ENCODE measurements around the gene SECTM1. TPM values are rescaled to one million over a fixed set of nuclear protein-coding genes. Genes with fewer than 3 reads are reported as not detected.
A peak's percentile ranks its signal among the peaks of the same experiment; 100 is the strongest.

SECTM1 gene
- total and polyA plus RNA-seq, 9 of the 15 experiments (the other 6 are each of a cell fraction or from before 2014, with no cell fraction given), result 0.11 to 0.46 (median 0.18) TPM; not detected in 6

DNA sequence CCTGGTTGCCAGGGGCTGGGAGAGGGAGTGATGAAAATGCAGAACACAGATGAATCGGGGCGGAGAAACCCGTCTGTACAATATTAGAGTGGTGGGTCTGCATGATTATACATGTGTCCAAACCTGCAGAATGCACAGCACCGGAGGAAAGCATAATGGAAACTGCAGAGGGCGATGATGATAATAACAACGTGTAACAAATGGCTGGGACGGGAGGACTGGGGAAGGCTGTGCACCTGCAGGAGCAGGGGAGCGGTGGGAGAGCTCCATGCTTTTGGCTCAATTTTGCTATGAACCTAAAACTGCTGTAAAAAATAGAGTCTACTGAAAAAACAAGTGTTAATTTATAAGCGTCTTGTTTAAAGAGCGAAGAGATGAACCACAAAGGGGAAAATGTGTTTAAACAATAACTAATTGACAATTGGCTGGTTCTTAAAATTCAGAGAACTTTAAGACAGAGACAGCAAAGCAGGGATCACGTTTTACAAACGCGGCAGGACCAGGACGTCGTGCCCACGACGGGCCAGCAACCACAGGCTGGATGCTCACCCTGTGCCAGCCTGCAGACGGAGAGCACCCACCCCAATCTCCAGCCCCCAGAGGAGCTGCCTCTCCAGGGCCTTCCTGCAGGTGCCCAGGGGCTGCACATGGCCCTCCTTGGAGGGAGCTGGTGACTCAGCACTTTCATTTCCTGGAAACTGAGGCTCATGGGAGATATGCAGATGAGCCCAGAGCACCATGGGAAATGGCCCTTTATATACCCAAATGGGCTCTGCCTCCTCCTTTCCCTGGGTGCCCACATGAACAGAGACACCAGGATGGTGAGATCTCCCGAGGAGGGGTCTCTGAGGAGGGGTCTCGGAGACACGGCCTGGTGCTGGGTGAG, 25.1 kb upstream of the SECTM1 start, which contains the start of gene TEX19 (continued):
- TF ChIP-seq, protein P1, sequence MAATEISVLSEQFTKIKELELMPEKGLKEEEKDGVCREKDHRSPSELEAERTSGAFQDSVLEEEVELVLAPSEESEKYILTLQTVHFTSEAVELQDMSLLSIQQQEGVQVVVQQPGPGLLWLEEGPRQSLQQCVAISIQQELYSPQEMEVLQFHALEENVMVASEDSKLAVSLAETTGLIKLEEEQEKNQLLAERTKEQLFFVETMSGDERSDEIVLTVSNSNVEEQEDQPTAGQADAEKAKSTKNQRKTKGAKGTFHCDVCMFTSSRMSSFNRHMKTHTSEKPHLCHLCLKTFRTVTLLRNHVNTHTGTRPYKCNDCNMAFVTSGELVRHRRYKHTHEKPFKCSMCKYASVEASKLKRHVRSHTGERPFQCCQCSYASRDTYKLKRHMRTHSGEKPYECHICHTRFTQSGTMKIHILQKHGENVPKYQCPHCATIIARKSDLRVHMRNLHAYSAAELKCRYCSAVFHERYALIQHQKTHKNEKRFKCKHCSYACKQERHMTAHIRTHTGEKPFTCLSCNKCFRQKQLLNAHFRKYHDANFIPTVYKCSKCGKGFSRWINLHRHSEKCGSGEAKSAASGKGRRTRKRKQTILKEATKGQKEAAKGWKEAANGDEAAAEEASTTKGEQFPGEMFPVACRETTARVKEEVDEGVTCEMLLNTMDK (IDR thresholded peaks at IDR 0.05; ENCODE audit: borderline replicate concordance, insufficient read depth, low read depth, low read length, poor library complexity, severe bottlenecking), result peak; percentile 42
- peak; percentile 94 for TF ChIP-seq C11orf30 (IDR thresholded peaks at IDR 0.05; ENCODE audit: low read depth)
- TF ChIP-seq FOS (IDR thresholded peaks at IDR 0.05; ENCODE audit: extremely low read depth, insufficient read length), result no peak
- no peak for TF ChIP-seq MCM7 (IDR thresholded peaks at IDR 0.05)
- no peak for TF ChIP-seq IFI16 (CRISPR knock-in tag; IDR thresholded peaks at IDR 0.05)
- TF ChIP-seq, protein P2, sequence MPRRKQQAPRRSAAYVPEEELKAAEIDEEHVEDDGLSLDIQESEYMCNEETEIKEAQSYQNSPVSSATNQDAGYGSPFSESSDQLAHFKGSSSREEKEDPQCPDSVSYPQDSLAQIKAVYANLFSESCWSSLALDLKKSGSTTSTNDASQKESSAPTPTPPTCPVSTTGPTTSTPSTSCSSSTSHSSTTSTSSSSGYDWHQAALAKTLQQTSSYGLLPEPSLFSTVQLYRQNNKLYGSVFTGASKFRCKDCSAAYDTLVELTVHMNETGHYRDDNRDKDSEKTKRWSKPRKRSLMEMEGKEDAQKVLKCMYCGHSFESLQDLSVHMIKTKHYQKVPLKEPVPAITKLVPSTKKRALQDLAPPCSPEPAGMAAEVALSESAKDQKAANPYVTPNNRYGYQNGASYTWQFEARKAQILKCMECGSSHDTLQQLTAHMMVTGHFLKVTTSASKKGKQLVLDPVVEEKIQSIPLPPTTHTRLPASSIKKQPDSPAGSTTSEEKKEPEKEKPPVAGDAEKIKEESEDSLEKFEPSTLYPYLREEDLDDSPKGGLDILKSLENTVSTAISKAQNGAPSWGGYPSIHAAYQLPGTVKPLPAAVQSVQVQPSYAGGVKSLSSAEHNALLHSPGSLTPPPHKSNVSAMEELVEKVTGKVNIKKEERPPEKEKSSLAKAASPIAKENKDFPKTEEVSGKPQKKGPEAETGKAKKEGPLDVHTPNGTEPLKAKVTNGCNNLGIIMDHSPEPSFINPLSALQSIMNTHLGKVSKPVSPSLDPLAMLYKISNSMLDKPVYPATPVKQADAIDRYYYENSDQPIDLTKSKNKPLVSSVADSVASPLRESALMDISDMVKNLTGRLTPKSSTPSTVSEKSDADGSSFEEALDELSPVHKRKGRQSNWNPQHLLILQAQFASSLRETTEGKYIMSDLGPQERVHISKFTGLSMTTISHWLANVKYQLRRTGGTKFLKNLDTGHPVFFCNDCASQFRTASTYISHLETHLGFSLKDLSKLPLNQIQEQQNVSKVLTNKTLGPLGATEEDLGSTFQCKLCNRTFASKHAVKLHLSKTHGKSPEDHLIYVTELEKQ (CRISPR knock-in tag; IDR thresholded peaks at IDR 0.05), result no peak
- TF ChIP-seq ZNF589 (CRISPR knock-in tag; IDR thresholded peaks at IDR 0.05; ENCODE audit: low read depth), result no peak
- TF ChIP-seq U2AF2 (optimal IDR thresholded peaks at IDR 0.05; ENCODE audit: low read depth, low read length), result no peak
- TF ChIP-seq, protein P3, sequence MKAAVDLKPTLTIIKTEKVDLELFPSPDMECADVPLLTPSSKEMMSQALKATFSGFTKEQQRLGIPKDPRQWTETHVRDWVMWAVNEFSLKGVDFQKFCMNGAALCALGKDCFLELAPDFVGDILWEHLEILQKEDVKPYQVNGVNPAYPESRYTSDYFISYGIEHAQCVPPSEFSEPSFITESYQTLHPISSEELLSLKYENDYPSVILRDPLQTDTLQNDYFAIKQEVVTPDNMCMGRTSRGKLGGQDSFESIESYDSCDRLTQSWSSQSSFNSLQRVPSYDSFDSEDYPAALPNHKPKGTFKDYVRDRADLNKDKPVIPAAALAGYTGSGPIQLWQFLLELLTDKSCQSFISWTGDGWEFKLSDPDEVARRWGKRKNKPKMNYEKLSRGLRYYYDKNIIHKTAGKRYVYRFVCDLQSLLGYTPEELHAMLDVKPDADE (conservative IDR thresholded peaks at IDR 0.05; ENCODE audit: control insufficient read depth, low read depth, low read length), result no peak
- TF ChIP-seq SMAD4 (CRISPR knock-in tag; conservative IDR thresholded peaks at IDR 0.05), result peak; percentile 48; the same call in 1 of the 2 replicates
- no peak for TF ChIP-seq ZNF785 (CRISPR knock-in tag; IDR thresholded peaks at IDR 0.05)
- no peak for TF ChIP-seq ZFP1 (CRISPR knock-in tag; IDR thresholded peaks at IDR 0.05)
- TF ChIP-seq SUPT5H (IDR thresholded peaks at IDR 0.05), result no peak
